Measurements from ENCODE around the gene MRPS9.

MRPS9 gene

GRCh38 chr2:105116348-105116747 lies 78.5 kb downstream of the MRPS9 start:
- FAIRE-seq: no peak
- no peak for DNase-seq (ENCODE audit: extremely low spot score, insufficient read length, low read depth)

GRCh38 chr2:105117565-105117964 lies 79.7 kb downstream of the MRPS9 start:
- no peak for FAIRE-seq
- DNase-seq (ENCODE audit: extremely low spot score, insufficient read length, low read depth): no peak

GRCh38 chr2:105118960-105119359 lies 81.1 kb downstream of the MRPS9 start:
- FAIRE-seq: no peak

GRCh38 chr2:105121434-105121833 lies 83.6 kb downstream of the MRPS9 start:
- DNase-seq (ENCODE audit: extremely low spot score, insufficient read length, low read depth) (no peak), FAIRE-seq (no peak)

More at GRCh38 chr2:105118960-105119359, 81.1 kb downstream of the MRPS9 start:
- no peak for DNase-seq (ENCODE audit: extremely low spot score, insufficient read length, low read depth)

- FAIRE-seq (no peak), DNase-seq (ENCODE audit: extremely low spot score, insufficient read length, low read depth) (no peak)
Observed at GRCh38 chr2:105125428-105125827, 87.6 kb downstream of the MRPS9 start.

GRCh38 chr2:105125920-105126319 lies 88.1 kb downstream of the MRPS9 start:
- DNase-seq (ENCODE audit: extremely low spot score, insufficient read length, low read depth) (no peak), FAIRE-seq (no peak)

- no peak for FAIRE-seq
- no peak for DNase-seq (ENCODE audit: extremely low spot score, insufficient read length, low read depth)
Observed at GRCh38 chr2:105126336-105126735, 88.5 kb downstream of the MRPS9 start.

GRCh38 chr2:105127289-105127915 lies 89.5 kb downstream of the MRPS9 start:
- no peak for FAIRE-seq

GRCh38 chr2:105129722-105130232 lies 91.9 kb downstream of the MRPS9 start:
- DNase-seq (ENCODE audit: extremely low spot score, insufficient read length, low read depth) (peak; percentile 17), FAIRE-seq (peak; percentile 64)

More at GRCh38 chr2:105127289-105127915, 89.5 kb downstream of the MRPS9 start:
- DNase-seq (ENCODE audit: extremely low spot score, insufficient read length, low read depth): no peak

GRCh38 chr2:105130546-105130945 lies 92.7 kb downstream of the MRPS9 start:
- no peak for FAIRE-seq
- no peak for DNase-seq (ENCODE audit: extremely low spot score, insufficient read length, low read depth)

- FAIRE-seq (no peak), DNase-seq (ENCODE audit: extremely low spot score, insufficient read length, low read depth) (no peak)
Observed at GRCh38 chr2:105134081-105134480, 96.2 kb downstream of the MRPS9 start.

GRCh38 chr2:105135436-105135835 lies 97.6 kb downstream of the MRPS9 start:
- FAIRE-seq (no peak), DNase-seq (ENCODE audit: extremely low spot score, insufficient read length, low read depth) (no peak)

GRCh38 chr2:105136394-105136793 lies 98.5 kb downstream of the MRPS9 start:
- FAIRE-seq (no peak), DNase-seq (ENCODE audit: extremely low spot score, insufficient read length, low read depth) (no peak)

GRCh38 chr2:105138643-105139042 lies 100.8 kb downstream of the MRPS9 start:
- FAIRE-seq: no peak

GRCh38 chr2:105139556-105140239 lies 101.8 kb downstream of the MRPS9 start:
- no peak for FAIRE-seq
- no peak for DNase-seq (ENCODE audit: extremely low spot score, insufficient read length, low read depth)

More at GRCh38 chr2:105138643-105139042, 100.8 kb downstream of the MRPS9 start:
- no peak for DNase-seq (ENCODE audit: extremely low spot score, insufficient read length, low read depth)

- FAIRE-seq: no peak
- no peak for DNase-seq (ENCODE audit: extremely low spot score, insufficient read length, low read depth)
Observed at GRCh38 chr2:105140240-105140568, 102.3 kb downstream of the MRPS9 start.

GRCh38 chr2:105141099-105141614 lies 103.3 kb downstream of the MRPS9 start:
- no peak for DNase-seq (ENCODE audit: extremely low spot score, insufficient read length, low read depth)
- FAIRE-seq: no peak

- no peak for DNase-seq (ENCODE audit: extremely low spot score, insufficient read length, low read depth)
- no peak for FAIRE-seq
Observed at GRCh38 chr2:105142239-105142638, 104.4 kb downstream of the MRPS9 start.

GRCh38 chr2:105143094-105143466 lies 105.2 kb downstream of the MRPS9 start:
- DNase-seq (ENCODE audit: extremely low spot score, insufficient read length, low read depth) (no peak), FAIRE-seq (no peak)

- peak; percentile 9 for DNase-seq (ENCODE audit: extremely low spot score, insufficient read length, low read depth)
- no peak for FAIRE-seq
Observed at GRCh38 chr2:105143467-105144151, 105.7 kb downstream of the MRPS9 start.

All from GM18507 (cell line).